Femur (tissue), 1 donor: ENCODE results near the gene STAT5B.
"Not testable (repeated sequence)": the region's sequence is repeated elsewhere in the genome, so short reads cannot be mapped to it uniquely, and the experiment has no call there.

Experiments
- DNase-seq: peaks from one replicate; pipeline ENCODE4 v3.0.0-alpha.2; 2017

The STAT5B gene

DNA sequence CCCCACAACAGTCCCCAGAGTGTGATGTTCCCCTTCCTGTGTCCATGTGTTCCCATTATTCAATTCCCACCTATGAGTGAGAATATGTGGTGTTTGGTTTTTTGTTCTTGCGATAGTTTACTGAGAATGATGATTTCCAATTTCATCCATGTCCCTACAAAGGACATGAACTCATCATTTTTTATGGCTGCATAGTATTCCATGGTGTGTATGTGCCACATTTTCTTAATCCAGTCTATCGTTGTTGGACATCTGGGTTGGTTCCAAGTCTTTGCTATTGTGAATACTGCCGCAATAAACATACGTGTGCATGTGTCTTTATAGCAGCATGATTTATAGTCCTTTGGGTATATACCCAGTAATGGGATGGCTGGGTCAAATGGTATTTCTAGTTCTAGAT, 11.8 kb downstream of the STAT5B start:
- DNase-seq: not testable (repeated sequence)

- no peak for DNase-seq
These were observed 15.9 kb downstream of the STAT5B start for GRCh38 chr17:42260318-42260717.

GRCh38 chr17:42255445-42255844, 20.7 kb downstream of the STAT5B start:
- DNase-seq: no peak

- DNase-seq: no peak
These were observed 22.6 kb downstream of the STAT5B start for GRCh38 chr17:42253578-42253977.

- no peak for DNase-seq
These were observed 23.3 kb downstream of the STAT5B start for GRCh38 chr17:42252597-42253550.

DNA sequence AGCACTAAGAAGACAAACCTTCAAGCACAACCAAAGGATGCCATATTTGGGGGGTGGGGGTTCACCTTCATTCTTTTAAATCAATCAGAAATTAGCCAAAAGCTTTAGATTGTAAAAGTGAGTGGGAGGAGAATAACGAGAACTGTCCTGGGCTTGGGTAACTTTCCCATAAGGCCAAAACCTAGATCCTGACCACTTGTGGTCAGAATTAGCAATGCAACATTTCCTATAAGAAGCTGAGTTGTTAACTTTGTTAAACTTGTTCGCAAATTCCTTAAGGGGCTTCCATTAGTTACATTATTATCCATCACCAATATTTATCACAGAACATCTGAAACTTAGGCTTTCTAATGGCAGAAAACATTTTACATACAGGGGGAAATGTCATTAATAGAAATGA, 25.1 kb downstream of the STAT5B start:
- no peak for DNase-seq

DNA sequence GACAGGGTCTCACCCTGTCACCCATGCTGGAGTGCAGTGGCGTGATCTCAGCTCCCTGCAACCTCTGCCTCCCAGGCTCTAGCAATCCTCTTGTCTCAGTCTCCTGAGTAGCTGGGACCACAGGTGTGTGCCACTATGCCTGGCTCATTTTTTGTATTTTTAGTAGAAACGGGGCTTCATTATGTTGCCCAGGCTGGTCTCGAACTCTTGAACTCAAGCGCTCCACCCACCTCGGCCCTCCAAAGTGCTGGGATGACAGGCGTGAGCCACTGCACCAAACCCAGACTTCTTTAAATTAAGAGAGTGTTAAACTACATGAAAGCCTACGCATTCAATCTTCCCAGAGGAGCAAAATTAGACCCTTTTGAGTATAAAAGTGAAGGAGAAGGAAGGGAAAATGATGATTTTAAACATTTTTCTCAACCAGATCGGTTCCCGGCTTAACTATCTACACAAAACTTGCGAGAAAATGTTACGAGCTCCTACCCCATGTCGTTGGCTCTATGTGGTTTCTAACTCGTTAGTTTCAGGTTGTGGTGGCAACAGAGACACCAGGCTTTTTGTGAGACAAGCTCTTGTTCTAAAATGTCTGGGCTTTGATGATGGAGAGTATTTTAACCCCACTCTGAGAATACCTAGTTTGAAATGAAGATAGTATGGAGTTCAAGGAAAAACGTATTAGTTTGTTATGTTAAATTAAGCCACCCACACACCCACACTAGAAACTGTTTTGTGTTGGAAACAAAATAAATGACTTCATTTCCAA, 26.3 kb downstream of the STAT5B start:
- no peak for DNase-seq

GRCh38 chr17:42248351-42249179, 27.6 kb downstream of the STAT5B start:
- DNase-seq: peak; percentile 91

DNA sequence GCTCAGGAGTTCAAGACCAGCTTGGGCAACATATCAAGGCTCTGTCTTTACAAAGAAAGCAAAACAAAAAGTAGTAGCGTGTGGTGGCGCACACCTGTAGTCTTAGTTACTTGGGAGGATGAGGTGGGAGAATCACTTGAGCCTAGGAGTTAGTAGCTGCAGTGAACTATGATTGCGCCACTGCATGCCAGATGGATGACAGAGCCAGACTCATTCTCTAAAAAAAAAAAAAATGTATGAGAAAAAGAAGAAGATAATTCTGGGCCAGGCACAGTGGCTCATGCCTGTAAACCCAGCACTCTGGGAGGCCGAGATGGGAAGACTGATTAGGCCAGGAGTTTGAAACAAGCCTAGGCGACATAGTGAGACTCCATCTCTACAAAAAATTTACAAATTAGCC, 28.5 kb downstream of the STAT5B start:
- no peak for DNase-seq

GRCh38 chr17:42246515-42246914, 29.7 kb downstream of the STAT5B start:
- DNase-seq: no peak

- not testable (repeated sequence) for DNase-seq
These were observed 31.0 kb downstream of the STAT5B start for GRCh38 chr17:42245183-42245582.

DNA sequence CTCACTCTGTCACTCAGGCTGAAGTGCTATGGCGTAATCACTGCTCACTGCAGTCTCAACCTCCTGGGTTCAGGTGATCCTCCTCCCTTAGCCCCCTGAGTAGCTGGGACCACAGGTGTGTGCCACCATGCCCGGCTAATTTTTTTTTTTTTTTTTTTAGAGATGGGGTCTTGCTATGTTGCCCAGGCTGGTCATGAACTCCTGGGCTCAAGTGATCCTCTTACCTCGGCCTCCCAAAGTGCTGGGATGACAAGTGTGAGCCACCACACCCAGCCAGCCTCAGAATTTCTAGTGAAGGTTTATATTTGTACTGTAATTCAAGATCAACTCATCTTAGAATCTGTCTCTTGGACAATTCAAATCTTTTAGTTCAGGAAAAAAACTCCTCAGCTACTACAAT, 32.1 kb downstream of the STAT5B start:
- not testable (repeated sequence) for DNase-seq

DNA sequence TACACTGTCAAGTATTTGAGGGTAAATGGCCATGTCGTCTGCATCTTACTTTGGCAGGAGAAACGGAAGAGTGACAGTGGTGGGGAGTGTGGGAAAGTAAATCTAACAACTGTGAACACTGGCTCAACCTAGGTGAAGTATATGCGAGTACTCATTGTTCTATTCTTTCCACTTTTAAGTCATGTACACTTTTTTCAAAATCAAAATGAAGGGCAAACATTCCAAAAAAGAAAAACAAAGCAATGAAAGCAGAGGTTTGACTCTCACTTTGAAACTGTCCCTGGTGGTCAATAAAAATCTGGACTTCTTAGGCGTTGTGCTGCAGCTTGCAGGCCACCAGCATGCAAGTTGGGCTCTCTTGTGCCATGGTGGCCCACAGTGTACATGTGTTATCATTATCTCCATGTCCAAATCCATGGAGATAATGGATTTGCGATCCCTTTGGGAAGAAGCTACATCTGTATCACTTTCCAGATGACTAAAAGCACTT, 32.7 kb downstream of the STAT5B start:
- DNase-seq: no peak

DNA sequence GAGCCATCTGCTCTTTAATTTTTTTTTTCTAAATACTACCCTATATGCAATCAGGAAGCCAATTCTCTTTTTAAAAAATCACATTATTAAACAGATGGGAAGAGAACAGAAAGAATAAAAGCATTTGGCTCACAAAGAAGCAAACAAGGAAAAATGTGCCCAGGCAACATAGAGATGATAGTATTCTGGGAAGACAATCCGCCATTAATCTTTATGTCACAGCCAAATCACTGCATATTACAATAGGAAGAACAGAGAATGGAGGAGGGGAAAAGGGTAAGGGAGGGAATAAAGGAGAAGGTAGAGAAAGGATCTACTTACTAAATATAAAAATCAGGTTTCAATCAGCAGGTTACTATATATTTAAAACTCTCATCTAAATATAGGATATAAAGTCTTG, 34.3 kb downstream of the STAT5B start:
- DNase-seq: no peak

- DNase-seq: not testable (repeated sequence)
These were observed 35.3 kb downstream of the STAT5B start for GRCh38 chr17:42240863-42241262.

GRCh38 chr17:42240201-42240600, 36.0 kb downstream of the STAT5B start:
- no peak for DNase-seq

GRCh38 chr17:42239576-42239975, 36.6 kb downstream of the STAT5B start:
- not testable (repeated sequence) for DNase-seq

GRCh38 chr17:42236760-42237159, 39.4 kb downstream of the STAT5B start:
- DNase-seq: no peak

GRCh38 chr17:42233994-42234393, 42.2 kb downstream of the STAT5B start:
- DNase-seq: no peak

DNA sequence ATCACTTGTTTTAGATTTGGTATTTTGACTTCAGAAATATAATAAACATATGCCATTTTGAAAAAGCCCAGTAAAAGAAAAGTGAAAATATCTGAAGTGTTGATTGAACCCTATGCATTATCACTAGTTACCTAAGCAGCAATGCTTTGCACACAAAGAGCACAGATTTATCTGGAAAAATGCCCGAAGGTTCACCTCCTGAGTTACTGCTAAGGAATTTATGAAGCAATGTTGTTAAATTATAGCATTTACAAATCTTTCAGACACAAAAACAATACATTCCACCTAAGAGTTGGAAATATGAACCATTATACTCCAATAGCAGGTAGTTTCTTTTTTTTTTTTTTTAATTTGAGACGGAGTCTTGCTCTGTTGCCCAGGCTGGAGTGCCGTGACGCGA, 43.0 kb downstream of the STAT5B start:
- DNase-seq: no peak

- DNase-seq: no peak
These were observed 46.0 kb downstream of the STAT5B start for GRCh38 chr17:42230225-42230624.

DNA sequence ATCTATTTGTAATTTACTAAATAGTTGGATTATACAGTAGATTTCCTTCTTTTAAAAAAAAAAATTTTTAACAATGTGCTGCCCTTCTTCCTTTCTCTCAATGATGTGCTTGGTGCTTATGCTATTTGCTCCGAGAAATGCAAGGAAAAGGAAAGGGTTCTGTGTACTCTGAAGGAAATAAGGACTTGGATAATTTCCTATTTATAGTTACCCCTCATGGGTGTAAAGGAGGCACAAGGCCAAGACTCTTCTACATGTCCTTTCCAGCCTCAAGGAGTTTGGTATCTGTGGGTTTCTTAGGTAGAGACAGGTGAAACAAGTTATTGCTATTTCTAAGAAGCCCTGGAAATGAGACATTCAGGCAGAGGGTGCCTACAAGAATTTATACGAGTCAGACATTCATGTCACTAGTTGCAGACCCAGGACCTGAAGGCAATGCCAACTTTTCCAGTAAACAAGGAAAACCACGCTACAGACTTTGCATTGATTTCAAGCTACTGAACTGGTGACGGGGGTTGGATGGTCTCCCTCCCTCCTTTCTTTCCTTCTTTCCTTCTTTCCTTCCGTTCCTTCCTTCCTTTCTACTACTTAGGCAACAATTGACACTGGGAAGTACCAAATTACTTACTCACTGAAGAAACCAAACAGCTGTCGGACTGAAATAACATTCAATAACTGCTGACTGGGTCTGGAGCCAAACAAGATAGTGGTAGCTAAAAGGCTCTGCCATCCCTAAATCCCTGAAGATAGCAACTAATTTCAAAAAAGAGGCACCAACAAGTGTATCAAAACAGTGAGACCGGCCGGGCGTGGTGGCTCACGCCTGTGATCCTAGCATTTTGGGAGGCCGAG, 48.1 kb downstream of the STAT5B start:
- no peak for DNase-seq
